GM13977 (cell line): ENCODE results near the gene ANKRD33B.
"Not testable (repeated sequence)": the region's sequence is repeated elsewhere in the genome, so short reads cannot be mapped to it uniquely, and the experiment has no call there.

Experiments used
- DNase-seq: peaks from one replicate; pipeline ENCODE4 v3.0.0; 2012; ENCODE audit warnings: low spot score
- in situ Hi-C: fragments of 300-500 bp; cut with MboI; formaldehyde crosslinking; loops from one replicate; pipeline ENCODE4 v1.12.0; 2022; ENCODE audit warnings: low sequenced_read_pairs, low pct_unique_long_range_greater_than_20kb, mixed read lengths, inconsistent platforms; ENCODE audit not compliant: unreplicated experiment
- TF ChIP-seq, protein P1 (sequence below): IDR thresholded peaks from 2 replicates; pipeline ENCODE4 v1.5.1; 2012; ENCODE audit warnings: mild to moderate bottlenecking, control low read depth; ENCODE audit not compliant: insufficient read depth; ENCODE audit errors: extremely low read depth, missing control alignments

Gene ANKRD33B

DNA sequence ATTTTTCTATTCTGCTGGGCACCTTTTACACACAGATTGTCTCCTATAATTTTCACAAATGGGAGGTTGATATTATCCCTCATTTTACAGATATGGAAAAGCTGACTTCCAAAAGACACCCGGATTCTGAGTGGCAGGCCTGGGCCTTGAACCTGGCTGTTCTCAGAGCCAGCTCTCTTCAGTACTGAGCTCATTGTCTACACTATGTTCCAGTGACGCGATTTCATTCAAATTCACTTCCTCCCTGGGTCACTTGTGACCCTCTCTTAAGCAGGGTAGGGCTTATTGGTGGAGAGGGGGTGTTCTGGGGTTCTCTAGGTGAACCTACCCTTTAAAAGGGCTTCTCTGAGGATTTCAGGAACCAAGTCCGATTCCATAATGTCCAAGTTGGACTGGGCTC, 70.2 kb downstream of the ANKRD33B start:
- no peak for DNase-seq
- in situ Hi-C loops: no loop called here
- TF ChIP-seq, protein P1, sequence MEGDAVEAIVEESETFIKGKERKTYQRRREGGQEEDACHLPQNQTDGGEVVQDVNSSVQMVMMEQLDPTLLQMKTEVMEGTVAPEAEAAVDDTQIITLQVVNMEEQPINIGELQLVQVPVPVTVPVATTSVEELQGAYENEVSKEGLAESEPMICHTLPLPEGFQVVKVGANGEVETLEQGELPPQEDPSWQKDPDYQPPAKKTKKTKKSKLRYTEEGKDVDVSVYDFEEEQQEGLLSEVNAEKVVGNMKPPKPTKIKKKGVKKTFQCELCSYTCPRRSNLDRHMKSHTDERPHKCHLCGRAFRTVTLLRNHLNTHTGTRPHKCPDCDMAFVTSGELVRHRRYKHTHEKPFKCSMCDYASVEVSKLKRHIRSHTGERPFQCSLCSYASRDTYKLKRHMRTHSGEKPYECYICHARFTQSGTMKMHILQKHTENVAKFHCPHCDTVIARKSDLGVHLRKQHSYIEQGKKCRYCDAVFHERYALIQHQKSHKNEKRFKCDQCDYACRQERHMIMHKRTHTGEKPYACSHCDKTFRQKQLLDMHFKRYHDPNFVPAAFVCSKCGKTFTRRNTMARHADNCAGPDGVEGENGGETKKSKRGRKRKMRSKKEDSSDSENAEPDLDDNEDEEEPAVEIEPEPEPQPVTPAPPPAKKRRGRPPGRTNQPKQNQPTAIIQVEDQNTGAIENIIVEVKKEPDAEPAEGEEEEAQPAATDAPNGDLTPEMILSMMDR: no peak

DNA sequence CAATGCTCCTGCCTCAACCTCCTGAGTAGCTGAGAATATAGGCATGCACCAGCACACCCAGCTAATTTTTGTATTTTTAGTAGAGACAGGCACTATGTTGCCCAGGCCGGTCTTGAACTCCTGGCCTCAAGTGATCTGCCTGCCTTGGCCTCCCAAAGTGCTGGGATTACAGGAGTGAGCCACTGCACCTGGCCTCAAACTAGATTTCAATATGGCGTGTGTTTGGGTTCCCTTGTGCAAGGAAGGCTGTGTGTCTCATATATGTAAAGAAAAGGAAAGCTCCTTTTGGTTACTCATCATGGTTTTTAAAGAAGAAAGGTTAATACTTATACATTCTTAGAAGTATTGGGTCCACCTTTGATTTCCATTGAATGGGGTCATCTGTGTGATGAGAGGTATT, 70.7 kb downstream of the ANKRD33B start:
- TF ChIP-seq, protein P1: no peak
- no peak for DNase-seq
- in situ Hi-C loops: no loop called here

GRCh38 chr5:10635257-10635866, 71.5 kb downstream of the ANKRD33B start:
- in situ Hi-C loops: loop anchor here (5.0 kb wide), 1 partner anchor 53 kb away; no protein-coding TSS in a partner anchor
- peak; percentile 90 for DNase-seq
- TF ChIP-seq, protein P1: no peak

- TF ChIP-seq, protein P1: no peak
- DNase-seq: peak; percentile 48
- in situ Hi-C loops: loop anchor here (5.0 kb wide), 1 partner anchor 54 kb away; no protein-coding TSS in a partner anchor
Observed at GRCh38 chr5:10635867-10636350, 72.0 kb downstream of the ANKRD33B start.

DNA sequence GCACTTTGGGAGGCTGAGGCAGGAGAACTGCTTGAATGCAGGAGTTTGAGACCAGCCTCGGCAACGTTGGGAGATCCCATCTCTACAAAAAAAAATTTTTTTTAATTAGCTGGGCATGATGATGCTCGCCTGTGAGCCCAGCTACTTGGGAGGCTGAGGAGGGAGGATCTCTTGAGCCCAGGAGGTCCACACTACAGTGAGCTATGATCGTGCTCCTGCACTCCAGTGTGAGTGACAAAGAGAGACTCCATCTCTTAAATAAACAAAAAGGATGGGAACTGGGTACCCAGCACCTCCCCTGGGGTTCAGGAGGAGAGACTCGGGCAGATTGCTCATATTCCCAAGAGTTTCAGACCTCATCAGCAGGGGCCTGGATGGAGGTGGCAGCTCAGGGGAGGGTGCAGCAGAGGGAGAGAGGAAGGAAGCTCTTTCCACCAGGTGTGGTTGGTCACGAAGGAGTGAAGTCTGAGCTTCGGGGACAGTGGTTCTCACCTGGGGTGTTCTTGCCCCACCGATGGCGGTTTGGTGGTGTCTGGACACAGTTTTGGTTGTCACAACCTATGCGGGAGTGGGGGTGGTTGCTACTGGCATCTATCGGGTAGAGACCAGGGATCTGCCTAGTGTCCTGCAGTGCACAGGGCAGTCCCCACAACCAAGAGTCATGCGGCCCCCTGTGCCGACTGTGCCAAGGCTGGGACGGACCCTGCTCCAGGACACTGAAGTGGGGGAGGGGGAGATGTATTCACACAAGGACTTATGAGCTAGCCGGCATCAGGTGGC, 72.7 kb downstream of the ANKRD33B start:
- in situ Hi-C loops: loop anchor here (5.0 kb wide), 1 partner anchor 54 kb away; no protein-coding TSS in a partner anchor
- no peak for DNase-seq
- TF ChIP-seq, protein P1: no peak

DNA sequence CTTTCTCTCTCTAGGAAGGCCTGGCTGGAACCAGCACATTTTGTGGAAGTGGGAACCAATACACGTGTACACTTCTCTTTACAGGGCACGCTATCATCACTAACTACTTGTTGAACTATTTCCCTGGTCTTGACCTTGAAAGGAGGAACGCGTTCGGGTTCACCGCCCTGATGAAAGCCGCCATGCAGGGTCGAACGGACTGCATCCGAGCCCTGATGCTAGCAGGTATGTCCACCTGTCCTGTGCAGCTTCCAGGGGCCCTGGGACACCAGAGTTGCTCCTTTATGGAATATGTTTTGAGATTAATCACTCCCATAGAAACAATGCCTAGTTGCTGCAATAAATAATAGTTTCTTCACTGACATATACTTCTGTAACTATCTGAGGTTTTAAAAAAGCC, 74.1 kb downstream of the ANKRD33B start:
- in situ Hi-C loops: loop anchor here (5.0 kb wide), 1 partner anchor 56 kb away; no protein-coding TSS in a partner anchor
- TF ChIP-seq, protein P1: no peak
- DNase-seq: no peak

DNA sequence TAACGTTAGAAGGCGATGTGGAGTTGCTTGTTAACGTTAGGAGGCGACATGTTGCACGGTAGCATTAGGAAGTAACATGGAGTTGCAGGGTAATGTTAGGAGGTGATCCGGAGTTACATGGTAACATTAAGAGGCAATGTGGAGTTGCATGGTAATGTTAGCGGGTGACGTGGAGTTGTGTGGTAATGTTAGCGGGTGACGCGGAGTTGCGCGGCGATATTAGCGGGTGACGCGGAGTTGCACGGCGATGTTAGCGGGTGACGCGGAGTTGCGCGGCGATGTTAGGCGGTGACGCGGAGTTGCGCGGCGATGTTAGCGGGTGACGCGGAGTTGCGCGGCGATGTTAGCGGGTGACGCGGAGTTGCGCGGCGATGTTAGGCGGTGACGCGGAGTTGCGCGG, 74.9 kb downstream of the ANKRD33B start:
- in situ Hi-C loops: loop anchor here (5.0 kb wide), 1 partner anchor 56 kb away; no protein-coding TSS in a partner anchor
- not testable (repeated sequence) for DNase-seq
